ENCODE data around the gene CHN2.
A peak's percentile ranks its signal among the peaks of the same experiment; 100 is the strongest.

Gene CHN2

GRCh38 chr7:29344334-29344978 lies 149.9 kb downstream of the CHN2 start:
- H3K4me3 ChIP-seq (ENCODE audit: control insufficient read depth, low read depth, low read length), result no peak overlapping the region
- no peak for TF ChIP-seq CTCF (IDR thresholded peaks at IDR 0.05; ENCODE audit: control insufficient read depth, insufficient read depth, low read depth, low read length, missing control alignments)
- DNase-seq (ENCODE audit: low read depth), result no peak

DNA sequence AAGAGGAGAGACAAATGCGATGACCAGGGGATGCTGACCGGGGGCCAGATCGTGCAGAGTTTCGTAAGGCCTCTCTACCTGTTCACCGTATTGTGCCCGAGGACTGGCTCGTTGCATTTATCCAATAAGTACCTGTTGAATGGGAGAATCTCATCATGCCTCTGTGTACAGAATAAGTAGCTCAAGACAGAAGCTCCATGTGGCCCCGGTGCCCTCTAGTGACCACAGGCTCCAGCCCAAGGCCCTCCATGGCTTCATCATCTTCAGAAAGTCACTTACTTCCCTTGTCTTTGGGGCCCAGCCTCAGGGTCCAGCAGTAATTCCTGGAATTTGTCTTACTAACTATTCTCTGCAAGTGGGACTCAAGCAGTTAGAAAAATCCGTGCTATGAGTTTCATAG lies 151.0 kb downstream of the CHN2 start:
- peak; percentile 3 for TF ChIP-seq CTCF (IDR thresholded peaks at IDR 0.05; ENCODE audit: control insufficient read depth, insufficient read depth, low read depth, low read length, missing control alignments)
- H3K4me3 ChIP-seq (ENCODE audit: control insufficient read depth, low read depth, low read length), result no peak overlapping the region
- DNase-seq (ENCODE audit: low read depth), result no peak

DNA sequence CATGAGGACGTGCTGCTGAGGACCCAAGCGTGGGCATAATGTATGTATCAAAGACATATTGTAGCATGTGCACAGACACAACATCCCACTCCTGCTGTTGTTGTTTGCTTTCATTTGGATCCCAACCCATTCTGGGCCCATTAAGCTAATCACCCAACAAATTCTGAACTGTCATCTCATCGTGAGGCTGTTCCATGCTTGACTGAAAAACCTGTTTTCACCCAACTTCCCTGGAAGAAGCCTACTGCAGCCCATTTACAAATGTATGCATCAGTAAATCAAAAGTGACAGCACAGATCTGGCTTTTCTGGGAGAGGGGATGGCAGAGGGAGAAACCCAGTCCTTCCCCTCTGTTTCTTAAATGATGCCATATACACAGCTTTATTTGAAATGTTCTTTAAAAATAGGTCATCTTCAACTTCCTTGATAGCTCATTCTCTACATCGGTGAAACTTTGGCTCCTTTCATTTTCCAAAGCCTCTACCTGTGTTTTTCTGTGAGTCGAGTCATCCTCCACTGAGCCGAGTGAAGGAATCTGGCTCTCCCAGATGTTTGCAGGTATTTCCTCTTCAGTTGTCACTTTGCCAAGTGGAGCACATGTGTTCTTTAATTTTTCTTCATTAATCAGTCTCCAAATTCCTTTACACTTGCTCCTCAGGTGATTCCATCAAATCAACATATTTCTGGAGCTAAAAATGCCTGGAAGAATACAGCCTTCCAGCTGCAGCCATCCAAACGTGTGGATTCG lies 151.8 kb downstream of the CHN2 start:
- no peak for DNase-seq (ENCODE audit: low read depth)
- no peak for TF ChIP-seq CTCF (IDR thresholded peaks at IDR 0.05; ENCODE audit: control insufficient read depth, insufficient read depth, low read depth, low read length, missing control alignments)
- no peak overlapping the region for H3K4me3 ChIP-seq (ENCODE audit: control insufficient read depth, low read depth, low read length)

DNA sequence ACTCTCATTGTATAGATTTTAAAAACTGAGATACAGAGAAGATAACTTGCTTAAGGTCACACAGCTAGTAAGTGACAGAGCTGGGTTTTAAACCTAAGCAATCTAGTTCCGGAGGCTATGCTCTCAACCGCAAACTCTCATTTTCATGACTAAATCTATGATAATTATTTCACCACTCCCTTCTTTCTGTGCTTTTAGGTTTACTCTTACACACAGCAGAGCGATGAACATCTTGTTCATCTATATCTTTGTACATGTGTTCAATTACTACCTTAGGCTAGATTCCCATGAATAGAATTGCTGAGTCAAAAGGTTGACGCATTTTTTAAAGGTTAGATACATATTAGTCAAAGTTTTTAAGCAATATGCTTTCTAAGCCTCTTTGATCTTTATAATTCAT lies 154.8 kb downstream of the CHN2 start:
- TF ChIP-seq CTCF (IDR thresholded peaks at IDR 0.05; ENCODE audit: control insufficient read depth, insufficient read depth, low read depth, low read length, missing control alignments), result no peak
- DNase-seq (ENCODE audit: low read depth), result no peak
- H3K4me3 ChIP-seq (ENCODE audit: control insufficient read depth, low read depth, low read length), result no peak overlapping the region

DNA sequence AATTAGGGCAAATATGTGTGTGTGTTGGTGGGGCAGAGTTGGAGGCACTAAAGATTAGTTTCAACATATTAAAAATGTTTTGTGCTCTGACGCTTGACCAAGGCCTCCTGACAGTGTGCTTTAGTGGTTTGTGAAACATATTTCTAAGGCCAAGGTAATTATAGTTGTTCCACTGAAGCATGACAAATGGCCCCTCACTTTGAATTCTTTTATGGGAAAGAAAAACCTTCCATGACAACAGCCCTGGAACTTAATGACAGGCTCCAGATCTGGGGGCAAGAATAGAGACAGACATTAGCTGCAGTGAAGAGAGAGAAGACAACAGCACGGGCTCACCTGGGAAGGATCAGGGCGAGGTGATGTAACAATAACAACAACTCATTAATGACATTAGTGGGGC lies 155.8 kb downstream of the CHN2 start:
- no peak for DNase-seq (ENCODE audit: low read depth)
- no peak for TF ChIP-seq CTCF (IDR thresholded peaks at IDR 0.05; ENCODE audit: control insufficient read depth, insufficient read depth, low read depth, low read length, missing control alignments)

DNA sequence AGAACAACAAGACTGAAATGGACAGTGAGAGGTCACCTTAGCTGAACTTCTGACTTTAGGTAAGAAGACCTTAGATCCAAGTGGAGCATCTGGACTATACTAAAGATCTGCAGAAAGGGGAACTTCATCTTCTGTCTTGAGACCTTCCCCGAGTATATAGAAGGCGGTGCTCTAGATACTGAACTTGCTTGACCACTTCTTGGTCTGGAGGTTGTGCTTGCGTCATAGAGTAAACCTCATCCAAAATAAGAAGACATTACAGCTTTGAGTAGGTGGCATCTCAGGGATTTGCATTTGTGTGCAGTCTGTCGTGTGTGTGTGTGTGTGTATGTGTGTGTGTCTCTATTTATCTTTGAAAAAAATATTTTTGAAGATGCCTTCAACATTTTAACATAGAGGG lies 157.5 kb downstream of the CHN2 start:
- DNase-seq (ENCODE audit: low read depth), result no peak
- no peak overlapping the region for H3K4me3 ChIP-seq (ENCODE audit: control insufficient read depth, low read depth, low read length)
- TF ChIP-seq CTCF (IDR thresholded peaks at IDR 0.05; ENCODE audit: control insufficient read depth, insufficient read depth, low read depth, low read length, missing control alignments), result no peak

More for the DNA sequence above, 155.8 kb downstream of the CHN2 start:
- H3K4me3 ChIP-seq (ENCODE audit: control insufficient read depth, low read depth, low read length), result no peak overlapping the region
